ENCODE results near the gene CCSER2.

The CCSER2 gene

GRCh38 chr10:84293574-84294016, 34.8 kb upstream of the CCSER2 start:
- H3K79me2 ChIP-seq (ENCODE audit: insufficient read depth, low read length) = no peaks in the 10 kb centered on the region
- H3K4me2 ChIP-seq (ENCODE audit: low read depth, low read length, poor library complexity, severe bottlenecking) = no peak overlapping the region
- H3K36me3 ChIP-seq (ENCODE audit: insufficient read depth, low read length) = no peaks in the 10 kb centered on the region
- H3K27me3 ChIP-seq (ENCODE audit: insufficient read depth, low read length, poor library complexity, severe bottlenecking) = no peaks in the 10 kb centered on the region
- no peaks in the 10 kb centered on the region for H3K9me2 ChIP-seq (replicated peaks; ENCODE audit: low read depth, low read length)
- no peaks in the 10 kb centered on the region for H3K9me3 ChIP-seq (ENCODE audit: insufficient read depth, low read depth, low read length)
- no peak overlapping the region for H2AFZ ChIP-seq (ENCODE audit: low read length)
- H3K9ac ChIP-seq (ENCODE audit: low read depth, low read length, poor library complexity, severe bottlenecking) = no peak overlapping the region
- no peaks in the 10 kb centered on the region for H3K4me1 ChIP-seq (ENCODE audit: insufficient read depth, low read length, poor library complexity, severe bottlenecking)
- H4K20me1 ChIP-seq (ENCODE audit: insufficient read depth, low read length, poor library complexity, severe bottlenecking) = no peaks in the 10 kb centered on the region
- no peak overlapping the region for H3K4me3 ChIP-seq (ENCODE audit: low read length, poor library complexity, severe bottlenecking)
- no peaks in the 10 kb centered on the region for H3F3A ChIP-seq (ENCODE audit: low read depth)
- TF ChIP-seq EZH2phosphoT487 (IDR thresholded peaks at IDR 0.05; ENCODE audit: borderline replicate concordance) = no peak
- TF ChIP-seq CTCF (conservative IDR thresholded peaks at IDR 0.05; ENCODE audit: low read length) = no peak

- Histone ChIP-seq H3K4me1 (ENCODE audit: insufficient read depth, low read length, poor library complexity, severe bottlenecking) (no peaks in the 10 kb centered on the region), H3K27me3 (ENCODE audit: insufficient read depth, low read length, poor library complexity, severe bottlenecking) (no peaks in the 10 kb centered on the region), H3K9me3 (ENCODE audit: insufficient read depth, low read depth, low read length) (no peaks in the 10 kb centered on the region), H3K4me2 (ENCODE audit: low read depth, low read length, poor library complexity, severe bottlenecking) (no peak overlapping the region), H3K36me3 (ENCODE audit: insufficient read depth, low read length) (no peaks in the 10 kb centered on the region), H3K79me2 (ENCODE audit: insufficient read depth, low read length) (no peaks in the 10 kb centered on the region), H3K9ac (ENCODE audit: low read depth, low read length, poor library complexity, severe bottlenecking) (no peak overlapping the region), H4K20me1 (ENCODE audit: insufficient read depth, low read length, poor library complexity, severe bottlenecking) (no peaks in the 10 kb centered on the region), H3K4me3 (ENCODE audit: low read length, poor library complexity, severe bottlenecking) (no peak overlapping the region), H3F3A (ENCODE audit: low read depth) (no peaks in the 10 kb centered on the region), H3K9me2 (replicated peaks; ENCODE audit: low read depth, low read length) (no peaks in the 10 kb centered on the region), H2AFZ (ENCODE audit: low read length) (no peak overlapping the region)
- TF ChIP-seq EZH2phosphoT487 (IDR thresholded peaks at IDR 0.05; ENCODE audit: borderline replicate concordance) = no peak
- no peak for TF ChIP-seq CTCF (conservative IDR thresholded peaks at IDR 0.05; ENCODE audit: low read length)
Measured at GRCh38 chr10:84294766-84295447, 33.5 kb upstream of the CCSER2 start.

- H4K20me1 ChIP-seq (ENCODE audit: insufficient read depth, low read length, poor library complexity, severe bottlenecking) = no peaks in the 10 kb centered on the region
- no peaks in the 10 kb centered on the region for H3K79me2 ChIP-seq (ENCODE audit: insufficient read depth, low read length)
- H3K4me3 ChIP-seq (ENCODE audit: low read length, poor library complexity, severe bottlenecking) = no peak overlapping the region
- no peak overlapping the region for H3K9ac ChIP-seq (ENCODE audit: low read depth, low read length, poor library complexity, severe bottlenecking)
- H3K36me3 ChIP-seq (ENCODE audit: insufficient read depth, low read length) = no peaks in the 10 kb centered on the region
- no peaks in the 10 kb centered on the region for H3K9me2 ChIP-seq (replicated peaks; ENCODE audit: low read depth, low read length)
- H3K4me1 ChIP-seq (ENCODE audit: insufficient read depth, low read length, poor library complexity, severe bottlenecking) = no peaks in the 10 kb centered on the region
- H3F3A ChIP-seq (ENCODE audit: low read depth) = no peaks in the 10 kb centered on the region
- H3K4me2 ChIP-seq (ENCODE audit: low read depth, low read length, poor library complexity, severe bottlenecking) = no peak overlapping the region
- H2AFZ ChIP-seq (ENCODE audit: low read length) = no peak overlapping the region
- H3K9me3 ChIP-seq (ENCODE audit: insufficient read depth, low read depth, low read length) = no peaks in the 10 kb centered on the region
- H3K27me3 ChIP-seq (ENCODE audit: insufficient read depth, low read length, poor library complexity, severe bottlenecking) = no peaks in the 10 kb centered on the region
- no peak for TF ChIP-seq CTCF (conservative IDR thresholded peaks at IDR 0.05; ENCODE audit: low read length)
- no peak for TF ChIP-seq EZH2phosphoT487 (IDR thresholded peaks at IDR 0.05; ENCODE audit: borderline replicate concordance)
Measured at GRCh38 chr10:84296091-84296981, 32.1 kb upstream of the CCSER2 start.

Measured in Loucy (cell line).